IPS-20b (cell line): ENCODE data around the gene COL5A1.
A peak's percentile ranks its signal among the peaks of the same experiment; 100 is the strongest.
"Not testable (repeated sequence)": the region's sequence is repeated elsewhere in the genome, so short reads cannot be mapped to it uniquely, and the experiment has no call there.

Source experiments
- H3K27ac ChIP-seq: one replicate; pipeline ENCODE4 v1.5.1; 2013; ENCODE audit warnings: low read length
- H3K27me3 ChIP-seq: 2 replicates; pipeline ENCODE4 v1.6.1; 2013; ENCODE audit warnings: mild to moderate bottlenecking, low read length, inconsistent platforms; ENCODE audit not compliant: insufficient read depth
- H3K36me3 ChIP-seq: 2 replicates; pipeline ENCODE4 v1.6.1; 2013; ENCODE audit warnings: low read depth, mild to moderate bottlenecking, inconsistent platforms, low read length, moderate library complexity; ENCODE audit not compliant: insufficient read depth
- H3K4me1 ChIP-seq: 2 replicates; pipeline ENCODE4 v1.6.1; 2013; ENCODE audit warnings: mild to moderate bottlenecking, control low read depth, inconsistent platforms, low read length, moderate library complexity; ENCODE audit not compliant: insufficient read depth
- H3K4me3 ChIP-seq: 2 replicates; pipeline ENCODE4 v1.5.1; 2013; ENCODE audit warnings: mild to moderate bottlenecking, low read length, inconsistent platforms
- H3K9ac ChIP-seq: 2 replicates; pipeline ENCODE4 v1.6.1; 2013; ENCODE audit warnings: low read depth, mild to moderate bottlenecking, inconsistent platforms, low read length, moderate library complexity
- H3K9me3 ChIP-seq: 2 replicates; pipeline ENCODE4 v1.6.1; 2013; ENCODE audit warnings: mild to moderate bottlenecking, low read depth, low read length, inconsistent platforms; ENCODE audit not compliant: insufficient read depth

Gene COL5A1

GRCh38 chr9:134637696-134638501 lies 3.7 kb upstream of the COL5A1 start:
- H3K4me1 ChIP-seq, result peaks cover 7% of the 10 kb centered on the region; the same call in 1 of the 2 replicates
- H3K9me3 ChIP-seq, result no peaks in the 10 kb centered on the region
- H3K36me3 ChIP-seq, result no peaks in the 10 kb centered on the region
- no peak overlapping the region for H3K9ac ChIP-seq
- no peak overlapping the region for H3K4me3 ChIP-seq
- H3K27ac ChIP-seq, result no peak overlapping the region
- peaks cover 7% of the 10 kb centered on the region for H3K27me3 ChIP-seq

- Histone ChIP-seq H3K9ac (no peak overlapping the region), H3K4me3 (no peak overlapping the region), H3K9me3 (no peaks in the 10 kb centered on the region), H3K27me3 (peaks cover 14% of the 10 kb centered on the region), H3K36me3 (no peaks in the 10 kb centered on the region), H3K4me1 (peaks cover 7% of the 10 kb centered on the region; the same call in 1 of the 2 replicates), H3K27ac (no peak overlapping the region)
These were observed 3.0 kb upstream of the COL5A1 start for GRCh38 chr9:134638502-134639090.

- H3K9ac ChIP-seq, result no peak overlapping the region
- no peaks in the 10 kb centered on the region for H3K9me3 ChIP-seq
- no peak overlapping the region for H3K4me3 ChIP-seq
- peaks cover 7% of the 10 kb centered on the region; the same call in 1 of the 2 replicates for H3K4me1 ChIP-seq
- peaks cover 17% of the 10 kb centered on the region for H3K27me3 ChIP-seq
- no peak overlapping the region for H3K27ac ChIP-seq
- H3K36me3 ChIP-seq, result no peaks in the 10 kb centered on the region
These were observed 1.6 kb upstream of the COL5A1 start for GRCh38 chr9:134639994-134640393.

GRCh38 chr9:134640506-134641172 lies 964 bp upstream of the COL5A1 start:
- Histone ChIP-seq H3K36me3 (no peaks in the 10 kb centered on the region), H3K4me3 (peak overlapping the region; percentile 61), H3K4me1 (peaks cover 7% of the 10 kb centered on the region; the same call in 1 of the 2 replicates), H3K27me3 (peaks cover 17% of the 10 kb centered on the region), H3K9me3 (no peaks in the 10 kb centered on the region), H3K9ac (peak overlapping the region; percentile 62; the same call in 1 of the 2 replicates), H3K27ac (no peak overlapping the region)

GRCh38 chr9:134641990-134642384 lies 384 bp downstream of the COL5A1 start:
- Histone ChIP-seq H3K9me3 (no peaks in the 10 kb centered on the region), H3K36me3 (no peaks in the 10 kb centered on the region), H3K4me3 (peak overlapping the region; percentile 61; the same call in 1 of the 2 replicates), H3K9ac (no peak overlapping the region), H3K27ac (no peak overlapping the region), H3K27me3 (peaks cover 17% of the 10 kb centered on the region), H3K4me1 (peaks cover 7% of the 10 kb centered on the region; the same call in 1 of the 2 replicates)

- H3K9me3 ChIP-seq, result no peaks in the 10 kb centered on the region
- no peaks in the 10 kb centered on the region for H3K36me3 ChIP-seq
- peaks cover 17% of the 10 kb centered on the region for H3K27me3 ChIP-seq
- no peak overlapping the region for H3K9ac ChIP-seq
- H3K27ac ChIP-seq, result no peak overlapping the region
- H3K4me3 ChIP-seq, result peak overlapping the region; percentile 61
- peaks cover 7% of the 10 kb centered on the region; the same call in 1 of the 2 replicates for H3K4me1 ChIP-seq
These were observed 980 bp downstream of the COL5A1 start for GRCh38 chr9:134642385-134643181.

- Histone ChIP-seq H3K4me1 (peaks cover 7% of the 10 kb centered on the region; the same call in 1 of the 2 replicates), H3K9ac (no peak overlapping the region; the same call in 1 of the 2 replicates), H3K27ac (no peak overlapping the region)
These were observed 1.6 kb downstream of the COL5A1 start for GRCh38 chr9:134643222-134643671.

GRCh38 chr9:134644401-134644724 lies 2.8 kb downstream of the COL5A1 start:
- Histone ChIP-seq H3K4me3 (peak overlapping the region; percentile 3; the same call in 1 of the 2 replicates), H3K27me3 (peaks cover 17% of the 10 kb centered on the region)
- not testable (repeated sequence) for H3K9ac ChIP-seq, H3K27ac ChIP-seq, H3K36me3 ChIP-seq, H3K9me3 ChIP-seq, H3K4me1 ChIP-seq

More at GRCh38 chr9:134643222-134643671, 1.6 kb downstream of the COL5A1 start:
- Histone ChIP-seq H3K9me3 (no peaks in the 10 kb centered on the region), H3K27me3 (peaks cover 17% of the 10 kb centered on the region), H3K36me3 (no peaks in the 10 kb centered on the region), H3K4me3 (peak overlapping the region; percentile 61; the same call in 1 of the 2 replicates)

GRCh38 chr9:134644725-134645606 lies 3.4 kb downstream of the COL5A1 start:
- no peak overlapping the region for H3K27ac ChIP-seq
- H3K9me3 ChIP-seq, result no peaks in the 10 kb centered on the region
- H3K9ac ChIP-seq, result no peak overlapping the region
- peaks cover 17% of the 10 kb centered on the region for H3K27me3 ChIP-seq
- H3K4me1 ChIP-seq, result peaks cover 7% of the 10 kb centered on the region; the same call in 1 of the 2 replicates
- H3K4me3 ChIP-seq, result peak overlapping the region; percentile 3; the same call in 1 of the 2 replicates
- H3K36me3 ChIP-seq, result no peaks in the 10 kb centered on the region

- no peaks in the 10 kb centered on the region for H3K9me3 ChIP-seq
- no peak overlapping the region for H3K27ac ChIP-seq
- H3K36me3 ChIP-seq, result no peaks in the 10 kb centered on the region
- no peak overlapping the region for H3K9ac ChIP-seq
- peaks cover 17% of the 10 kb centered on the region for H3K27me3 ChIP-seq
- no peak overlapping the region for H3K4me3 ChIP-seq
- H3K4me1 ChIP-seq, result peaks cover 2% of the 10 kb centered on the region; the same call in 1 of the 2 replicates
These were observed 4.2 kb downstream of the COL5A1 start for GRCh38 chr9:134645607-134646365.
